Measurements from ENCODE around the gene CEPT1.

- TF ChIP-seq, protein P1, sequence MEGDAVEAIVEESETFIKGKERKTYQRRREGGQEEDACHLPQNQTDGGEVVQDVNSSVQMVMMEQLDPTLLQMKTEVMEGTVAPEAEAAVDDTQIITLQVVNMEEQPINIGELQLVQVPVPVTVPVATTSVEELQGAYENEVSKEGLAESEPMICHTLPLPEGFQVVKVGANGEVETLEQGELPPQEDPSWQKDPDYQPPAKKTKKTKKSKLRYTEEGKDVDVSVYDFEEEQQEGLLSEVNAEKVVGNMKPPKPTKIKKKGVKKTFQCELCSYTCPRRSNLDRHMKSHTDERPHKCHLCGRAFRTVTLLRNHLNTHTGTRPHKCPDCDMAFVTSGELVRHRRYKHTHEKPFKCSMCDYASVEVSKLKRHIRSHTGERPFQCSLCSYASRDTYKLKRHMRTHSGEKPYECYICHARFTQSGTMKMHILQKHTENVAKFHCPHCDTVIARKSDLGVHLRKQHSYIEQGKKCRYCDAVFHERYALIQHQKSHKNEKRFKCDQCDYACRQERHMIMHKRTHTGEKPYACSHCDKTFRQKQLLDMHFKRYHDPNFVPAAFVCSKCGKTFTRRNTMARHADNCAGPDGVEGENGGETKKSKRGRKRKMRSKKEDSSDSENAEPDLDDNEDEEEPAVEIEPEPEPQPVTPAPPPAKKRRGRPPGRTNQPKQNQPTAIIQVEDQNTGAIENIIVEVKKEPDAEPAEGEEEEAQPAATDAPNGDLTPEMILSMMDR (conservative IDR thresholded peaks at IDR 0.05), result no peak
- no peak for TF ChIP-seq EZH2 (IDR thresholded peaks at IDR 0.05; ENCODE audit: low read depth)
Observed at GRCh38 chr1:111205714-111206050, 65.7 kb downstream of the CEPT1 start.
